CD4-positive, alpha-beta T cell (primary cell): ENCODE data around the gene PHAF1. TPM values are rescaled to one million over a fixed set of nuclear protein-coding genes. Genes with fewer than 3 reads are reported as not detected.

ENCODE experiments used
- ATAC-seq: fragments of 200-7000 bp; cut with Tn5 transposase; one replicate; pipeline ENCODE4 v1.10.0; 2022; ENCODE audit warnings: mild to moderate bottlenecking; ENCODE audit not compliant: poor library complexity
- CTCF ChIA-PET: fragments of 350-600 bp; sonication (Branson Sonifier 250); formaldehyde crosslinking; loops from one replicate; lab custom pipeline; 2021; ENCODE audit warnings: antibody characterized with exemption, inconsistent platforms; lab: Charles Lee
- POLR2A ChIA-PET: fragments of 350-600 bp; sonication (Branson Sonifier 250); formaldehyde crosslinking; loops from one replicate; lab custom pipeline; 2021; ENCODE audit warnings: antibody characterized with exemption, inconsistent platforms; lab: Charles Lee
- DNase-seq, 14 experiments: peaks; one replicate each; pipeline ENCODE4 v3.0.0-alpha.2; 2013 to 2020; ENCODE audit warnings: mixed read lengths in 2 of 14
- H3K27ac ChIP-seq, 2 donors: one replicate each; pipeline versions ENCODE4 v1.5.1 to v1.7.0; 2013; ENCODE audit warnings: low read length in 2 of 2, low read depth in 1 of 2, mild to moderate bottlenecking in 1 of 2
- H3K27me3 ChIP-seq, 2 experiments: 1 replicate in 1 of 2; 2 replicates in 1 of 2; pipeline versions ENCODE4 v1.6.1 to v1.7.0; 2013; ENCODE audit warnings: low read length in 2 of 2, control low read depth in 1 of 2, mild to moderate bottlenecking in 1 of 2, moderate library complexity in 1 of 2; ENCODE audit not compliant: insufficient read depth in 2 of 2, control insufficient read depth in 1 of 2
- H3K36me3 ChIP-seq: one replicate; pipeline ENCODE4 v1.6.1; 2013; ENCODE audit warnings: low read length, control low read depth; ENCODE audit not compliant: insufficient read depth
- H3K4me1 ChIP-seq: one replicate; pipeline ENCODE4 v1.6.1; 2013; ENCODE audit warnings: low read length, control low read depth; ENCODE audit not compliant: insufficient read depth
- H3K4me3 ChIP-seq: one replicate; pipeline ENCODE4 v1.5.1; 2013; ENCODE audit warnings: mild to moderate bottlenecking, low read length, moderate library complexity
- H3K9me3 ChIP-seq, 2 experiments: 1 replicate in 1 of 2; 2 replicates in 1 of 2; pipeline versions ENCODE4 v1.6.1 to v1.7.0; 2013; ENCODE audit warnings: low read length in 2 of 2, mild to moderate bottlenecking in 2 of 2, control low read depth in 1 of 2, moderate library complexity in 1 of 2; ENCODE audit not compliant: control insufficient read depth in 1 of 2, insufficient read depth in 1 of 2
- H3K27ac Mint-ChIP-seq: one replicate; pipeline ENCODE4 v1.8.0; 2020; ENCODE audit warnings: mixed read lengths
- H3K27me3 Mint-ChIP-seq: one replicate; pipeline ENCODE4 v1.8.0; 2021; ENCODE audit warnings: mixed read lengths
- H3K36me3 Mint-ChIP-seq: one replicate; pipeline ENCODE4 v1.8.0; 2021; ENCODE audit warnings: low read depth, mixed read lengths
- H3K4me1 Mint-ChIP-seq: one replicate; pipeline ENCODE4 v1.8.0; 2021; ENCODE audit warnings: low read depth, mixed read lengths
- H3K4me3 Mint-ChIP-seq: one replicate; pipeline ENCODE4 v1.8.0; 2020; ENCODE audit warnings: mild to moderate bottlenecking, mixed read lengths
- H3K9me3 Mint-ChIP-seq: one replicate; pipeline ENCODE4 v1.8.0; 2020; ENCODE audit warnings: mixed read lengths
- CTCF ChIP-seq: fragments of 200-600 bp; IDR thresholded peaks from one replicate; pipeline ENCODE4 v1.8.0; 2022; ENCODE audit warnings: antibody characterized with exemption, mild to moderate bottlenecking
- intact Hi-C, 2 experiments: fragments of 100-400 bp; cut with DNase I in 1 of 2; cut with micrococcal nuclease in 1 of 2; formaldehyde crosslinking; loops; one replicate each; pipeline versions ENCODE4 v1.15.1 to v1.9.0; 2023 to 2025; cut with DNase I, micrococcal nuclease
- total RNA-seq, 174 experiments: library from RNA in 2 of 174; stranded (reverse) in 2 of 174; gene quantifications; one replicate each; pipeline ENCODE4 v1.2.3 and lab custom pipeline; 2021 to 2026

Gene PHAF1
- total RNA-seq, 2 experiments from 2014 or later = 10.6 to 10.8 TPM

- H3K27ac Mint-ChIP-seq = no peak overlapping the region
- no peak overlapping the region for H3K4me3 Mint-ChIP-seq
- no peak overlapping the region for H3K27ac ChIP-seq
- H3K9me3 Mint-ChIP-seq = no peaks in the 10 kb centered on the region
- ChIA-PET CTCF (interaction anchor here (0.6 kb wide), 1 partner anchor 130 kb away, joined by 3 read pairs; no protein-coding TSS in a partner anchor), POLR2A (interaction anchor here (0.6 to 2.5 kb wide), 2 partner anchors 11 to 25 kb away, joined by 3 to 16 read pairs; partner anchors contain the start of genes FBXL8 and TRADD)
- H3K36me3 ChIP-seq = no peaks in the 10 kb centered on the region
- H3K4me1 ChIP-seq = peaks cover 48% of the 10 kb centered on the region
- peaks cover 88% of the 10 kb centered on the region for H3K27me3 Mint-ChIP-seq
- no peak for DNase-seq
- ATAC-seq = no peak
- no peaks in the 10 kb centered on the region for H3K36me3 Mint-ChIP-seq
- H3K27me3 ChIP-seq = peaks cover 61 to 62% of the 10 kb centered on the region in 2 experiments
- H3K9me3 ChIP-seq = peaks cover 0 to 14% of the 10 kb centered on the region in 2 experiments
- no peak for TF ChIP-seq CTCF
- H3K4me1 Mint-ChIP-seq = peaks cover 39% of the 10 kb centered on the region
- H3K4me3 ChIP-seq = peak overlapping the region; percentile 12
- intact Hi-C loops = no loop called here
Observed at GRCh38 chr16:67170949-67171649, 61.4 kb downstream of the PHAF1 start.

- intact Hi-C loops = no loop called here
- DNase-seq (no peak), ATAC-seq (no peak)
- ChIA-PET POLR2A (interaction anchor here (3.2 to 5.7 kb wide), 2 partner anchors 10 to 14 kb away, joined by 16 to 44 read pairs; partner anchors contain the start of genes FBXL8 and TRADD), CTCF (no interaction called here)
- Histone ChIP-seq H3K9me3 (peaks cover 0 to 10% of the 10 kb centered on the region in 2 experiments), H3K4me3 (peak overlapping the region; percentile 53), H3K4me1 (peaks cover 59% of the 10 kb centered on the region), H3K27me3 (peaks cover 40 to 49% of the 10 kb centered on the region in 2 experiments), H3K36me3 (no peaks in the 10 kb centered on the region), H3K27ac (no peak overlapping the region)
- TF ChIP-seq CTCF = no peak
- Mint-ChIP-seq H3K27ac (no peak overlapping the region), H3K27me3 (peaks cover 81% of the 10 kb centered on the region), H3K36me3 (no peaks in the 10 kb centered on the region), H3K4me3 (peak overlapping the region; percentile 82), H3K9me3 (no peaks in the 10 kb centered on the region), H3K4me1 (peaks cover 47% of the 10 kb centered on the region)
Observed at GRCh38 chr16:67173323-67173722, 63.6 kb downstream of the PHAF1 start.

GRCh38 chr16:67173808-67174705 is 64.3 kb downstream of the PHAF1 start:
- H3K4me1 Mint-ChIP-seq = peaks cover 50% of the 10 kb centered on the region
- H3K9me3 ChIP-seq = peaks cover 0 to 6% of the 10 kb centered on the region in 2 experiments
- H3K4me3 ChIP-seq = peak overlapping the region; percentile 53
- peak; percentile 73 for ATAC-seq
- intact Hi-C loops = no loop called here
- no peak overlapping the region for H3K27ac Mint-ChIP-seq
- H3K36me3 ChIP-seq = no peaks in the 10 kb centered on the region
- peaks cover 80% of the 10 kb centered on the region for H3K27me3 Mint-ChIP-seq
- H3K36me3 Mint-ChIP-seq = no peaks in the 10 kb centered on the region
- peak overlapping the region; percentile 82 for H3K4me3 Mint-ChIP-seq
- H3K27ac ChIP-seq = no peak overlapping the region
- no peak for TF ChIP-seq CTCF
- no peaks in the 10 kb centered on the region for H3K9me3 Mint-ChIP-seq
- H3K27me3 ChIP-seq = peaks cover 33 to 43% of the 10 kb centered on the region in 2 experiments
- H3K4me1 ChIP-seq = peaks cover 61% of the 10 kb centered on the region
- DNase-seq = peak; percentile 38 to 88 (median 58)
- POLR2A ChIA-PET = interaction anchor here (3.2 to 5.7 kb wide), 2 partner anchors 11 to 15 kb away, joined by 16 to 44 read pairs; partner anchors contain the start of genes FBXL8 and TRADD
- CTCF ChIA-PET = interaction anchor here (1.0 to 4.2 kb wide), 3 partner anchors 11 to 19 kb away, joined by 4 to 17 read pairs (median 15); partner anchors contain the start of genes FBXL8 and TRADD
